VCaP (cell line): ENCODE measurements around the gene PSMA1.
A peak's percentile ranks its signal among the peaks of the same experiment; 100 is the strongest.

Source experiments
- H3K27ac ChIP-seq: fragments of 450-650 bp; 2 replicates; pipeline ENCODE4 v1.5.1; 2017
- TF ChIP-seq, protein P1 (sequence below): fragments of 450-650 bp; conservative IDR thresholded peaks from 2 replicates; pipeline ENCODE4 v1.5.1; 2017; ENCODE audit warnings: mild to moderate bottlenecking, moderate library complexity

The PSMA1 gene

DNA sequence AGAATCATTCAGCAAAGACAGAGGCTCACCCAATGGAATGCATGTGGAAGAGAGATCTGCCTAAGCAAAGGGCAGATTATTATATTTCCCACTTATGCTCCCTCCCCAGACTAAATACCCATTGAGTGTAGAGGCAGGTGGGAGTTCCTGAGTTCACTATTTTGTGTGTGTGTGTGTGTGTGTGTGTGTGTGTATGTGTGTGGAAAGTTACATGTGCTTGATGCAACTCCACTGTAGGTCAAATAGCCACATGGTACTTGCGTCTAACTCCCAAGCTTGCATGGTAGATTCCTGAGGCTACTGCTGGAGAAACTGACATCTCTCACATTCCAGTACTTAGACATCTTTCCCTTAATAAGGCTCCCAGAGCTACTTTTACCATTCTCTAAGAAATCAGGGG, 17.2 kb downstream of the PSMA1 start:
- TF ChIP-seq, protein P1, sequence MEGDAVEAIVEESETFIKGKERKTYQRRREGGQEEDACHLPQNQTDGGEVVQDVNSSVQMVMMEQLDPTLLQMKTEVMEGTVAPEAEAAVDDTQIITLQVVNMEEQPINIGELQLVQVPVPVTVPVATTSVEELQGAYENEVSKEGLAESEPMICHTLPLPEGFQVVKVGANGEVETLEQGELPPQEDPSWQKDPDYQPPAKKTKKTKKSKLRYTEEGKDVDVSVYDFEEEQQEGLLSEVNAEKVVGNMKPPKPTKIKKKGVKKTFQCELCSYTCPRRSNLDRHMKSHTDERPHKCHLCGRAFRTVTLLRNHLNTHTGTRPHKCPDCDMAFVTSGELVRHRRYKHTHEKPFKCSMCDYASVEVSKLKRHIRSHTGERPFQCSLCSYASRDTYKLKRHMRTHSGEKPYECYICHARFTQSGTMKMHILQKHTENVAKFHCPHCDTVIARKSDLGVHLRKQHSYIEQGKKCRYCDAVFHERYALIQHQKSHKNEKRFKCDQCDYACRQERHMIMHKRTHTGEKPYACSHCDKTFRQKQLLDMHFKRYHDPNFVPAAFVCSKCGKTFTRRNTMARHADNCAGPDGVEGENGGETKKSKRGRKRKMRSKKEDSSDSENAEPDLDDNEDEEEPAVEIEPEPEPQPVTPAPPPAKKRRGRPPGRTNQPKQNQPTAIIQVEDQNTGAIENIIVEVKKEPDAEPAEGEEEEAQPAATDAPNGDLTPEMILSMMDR = no peak
- no peak overlapping the region for H3K27ac ChIP-seq

DNA sequence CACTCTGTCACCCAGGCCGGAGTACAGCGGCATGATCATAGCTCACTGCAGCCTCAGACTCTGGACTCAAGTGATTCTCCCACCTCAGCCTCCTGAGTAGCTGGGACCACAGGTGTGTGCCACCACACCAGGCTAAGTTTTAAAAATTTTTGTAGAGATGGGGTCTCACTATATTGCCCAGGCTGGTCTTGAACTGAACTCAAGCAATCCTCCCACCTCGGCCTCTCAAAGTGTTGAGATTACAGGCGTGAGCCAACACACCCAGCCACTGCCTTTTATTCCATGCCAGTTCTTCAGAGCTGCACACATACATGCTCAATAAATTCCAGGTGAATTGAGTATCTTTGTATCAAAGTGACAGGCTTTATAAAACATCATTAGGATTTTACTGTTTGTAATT, 18.1 kb downstream of the PSMA1 start:
- H3K27ac ChIP-seq = no peak overlapping the region; the same call in 1 of the 2 replicates
- TF ChIP-seq, protein P1 = no peak

DNA sequence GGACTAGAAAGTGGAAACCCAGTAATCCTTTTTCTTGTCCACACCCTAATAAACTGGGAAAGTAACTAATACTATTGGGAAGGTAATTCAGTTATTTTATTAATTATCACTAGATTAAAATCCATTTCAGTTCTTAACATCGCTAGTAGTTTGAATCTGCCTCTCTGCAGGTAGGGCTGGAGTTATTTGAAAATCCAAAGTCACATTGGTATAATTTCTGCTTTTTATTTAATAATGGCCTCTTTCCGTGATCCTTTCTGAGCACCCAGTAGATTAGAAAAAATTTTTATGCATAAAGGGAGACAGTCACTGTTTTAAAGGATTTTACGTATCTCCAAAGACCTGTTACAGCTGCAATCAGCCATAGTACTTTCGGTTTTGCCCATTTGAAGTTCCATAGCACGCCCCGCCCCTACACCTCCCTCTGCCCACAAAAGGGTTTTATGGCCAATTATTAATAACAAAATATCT, 20.0 kb downstream of the PSMA1 start:
- TF ChIP-seq, protein P1 = no peak

DNA sequence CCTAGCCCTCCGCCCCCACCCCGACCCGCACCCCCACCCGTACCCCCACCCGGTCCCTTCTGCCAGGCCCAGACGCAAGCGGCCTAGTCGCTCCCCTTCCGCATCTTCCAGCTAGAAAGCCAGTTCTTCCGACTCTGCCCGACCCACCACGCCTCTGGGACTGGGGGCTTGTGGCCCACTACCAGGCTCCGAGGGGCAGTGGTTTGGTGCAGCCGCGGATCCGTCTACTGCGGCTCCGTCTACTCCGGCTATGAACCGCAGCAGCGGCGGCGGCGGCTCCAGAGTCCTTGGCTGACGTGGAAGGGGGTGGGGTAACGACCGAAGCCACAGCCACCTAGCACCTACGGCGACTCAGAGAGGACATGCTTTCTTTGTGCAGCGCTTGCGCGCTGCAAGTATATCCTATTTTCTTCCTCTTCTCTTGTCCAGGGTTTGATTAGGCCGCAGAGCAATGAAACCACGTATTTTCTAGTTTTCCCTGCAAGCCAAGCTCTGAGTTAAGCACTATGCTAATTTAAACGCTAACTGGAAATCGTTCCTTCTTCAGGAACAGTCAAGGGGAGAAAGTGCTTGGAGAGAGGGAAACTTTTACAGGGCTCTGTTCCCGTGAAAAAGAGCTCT, 20.5 kb downstream of the PSMA1 start, which contains the start of gene COPB1:
TSS of gene COPB1 (minus strand) at position 252 of the 621 bp plus-strand sequence. CDS start 883 bp downstream, outside the sequence.
- TF ChIP-seq, protein P1 = no peak

More for the DNA sequence above, 20.0 kb downstream of the PSMA1 start:
- H3K27ac ChIP-seq = peak overlapping the region; percentile 87

DNA sequence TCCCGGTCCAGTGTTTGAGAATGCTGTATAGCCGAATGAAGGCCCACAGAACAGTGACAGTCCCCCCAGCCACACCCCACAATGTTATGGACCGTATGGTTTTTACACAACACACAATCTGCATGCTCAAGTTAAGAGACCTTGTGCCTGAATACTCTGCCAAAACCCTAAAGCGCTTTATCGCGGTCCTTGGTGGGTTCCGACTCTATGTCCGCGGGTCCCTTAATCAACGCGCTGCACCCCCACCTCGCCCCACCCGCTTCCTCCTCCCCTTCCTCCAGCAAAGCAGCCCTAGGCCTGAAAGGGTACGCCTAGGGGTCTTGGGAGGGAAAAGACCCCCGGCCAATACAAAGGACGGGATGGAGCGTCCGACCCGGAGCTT, 21.0 kb downstream of the PSMA1 start:
- peak overlapping the region; percentile 87 for H3K27ac ChIP-seq
- TF ChIP-seq, protein P1 = no peak

More for the DNA sequence above, 20.5 kb downstream of the PSMA1 start, which contains the start of gene COPB1:
- peak within 1 kb of the TSS; percentile 87 for H3K27ac ChIP-seq

DNA sequence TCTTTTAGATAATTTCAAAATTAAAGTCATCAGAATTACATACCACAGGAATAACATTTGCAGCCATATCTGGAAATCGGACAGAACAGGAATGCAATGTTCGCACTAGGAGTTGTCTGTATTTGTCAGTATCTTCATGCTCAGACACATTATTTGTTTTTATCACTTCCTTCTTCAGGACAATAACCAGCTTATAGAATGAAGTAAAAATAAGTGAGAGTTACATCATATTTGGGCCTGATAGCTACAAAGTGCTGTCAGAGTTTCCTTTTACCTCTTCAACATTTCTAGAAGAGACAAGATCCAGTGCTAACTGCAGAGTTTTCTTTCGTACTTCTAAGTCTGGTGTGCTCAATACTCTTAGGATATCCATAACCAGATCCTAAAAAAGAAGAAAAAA, 39.5 kb downstream of the PSMA1 start:
- H3K27ac ChIP-seq = no peak overlapping the region
- TF ChIP-seq, protein P1 = no peak

DNA sequence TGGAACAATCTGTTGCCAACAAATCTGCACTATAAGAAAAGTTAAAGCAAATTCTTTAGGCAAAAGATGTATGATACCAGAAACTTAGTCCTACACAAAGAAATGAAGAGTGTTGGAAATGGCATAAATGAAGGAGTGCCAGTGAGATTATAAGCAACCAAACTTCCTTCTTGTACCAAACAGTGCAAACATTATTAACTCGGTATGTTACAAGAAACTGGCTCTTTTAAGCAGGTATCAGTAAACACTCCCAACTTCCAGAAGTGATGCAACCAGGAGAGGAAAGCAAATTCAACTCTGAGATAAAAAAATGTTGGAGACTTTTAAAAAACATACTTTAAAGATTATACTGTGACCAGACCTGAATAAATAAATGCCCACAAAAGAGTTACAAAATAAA, 49.1 kb downstream of the PSMA1 start:
- TF ChIP-seq, protein P1 = no peak

More for the DNA sequence above, 49.1 kb downstream of the PSMA1 start:
- H3K27ac ChIP-seq = peak overlapping the region; percentile 5; the same call in 1 of the 2 replicates
